ENCODE measurements around the gene HPSE. TPM values are rescaled to one million over a fixed set of nuclear protein-coding genes. Genes with fewer than 3 reads are reported as not detected.

Gene HPSE
- polyA plus RNA-seq, 1 of the 3 experiments (the other 2 are of a cell fraction): 1.7 TPM

GRCh38 chr4:83252782-83253405 lies 81.8 kb downstream of the HPSE start:
- POLR2A ChIA-PET: no interaction called here

GRCh38 chr4:83251447-83251830 lies 83.2 kb downstream of the HPSE start:
- no peak overlapping the region for H3K9ac ChIP-seq
- WGBS (ENCODE audit: low lambda C conversion rate): 52% methylated on average over 2 of the region's 2 CpGs
- CTCF ChIA-PET: interaction anchor here (1.0 to 4.0 kb wide), 3 partner anchors 10 to 40 kb away, joined by 5 to 27 read pairs (median 7); no protein-coding TSS in a partner anchor
- no peaks in the 10 kb centered on the region for H4K20me1 ChIP-seq (ENCODE audit: insufficient read depth)
- POLR2A ChIA-PET: no interaction called here
- H3K9me2 ChIP-seq: no peaks in the 10 kb centered on the region
- H3K27ac ChIP-seq (ENCODE audit: low read depth in 2 of 2, low read length in 1 of 2): no peak overlapping the region
- H3K27me3 ChIP-seq (ENCODE audit: insufficient read depth): no peaks in the 10 kb centered on the region
- H3K36me3 ChIP-seq (replicated peaks in 1 of 2; ENCODE audit: control insufficient read depth in 1 of 2, insufficient read depth in 2 of 2, low read length in 1 of 2): no peaks in the 10 kb centered on the region
- H3K4me3 ChIP-seq (ENCODE audit: low read depth in 2 of 2, low read length in 1 of 2): no peak overlapping the region
- DNase-seq: no peak
- H3K4me2 ChIP-seq: no peak overlapping the region
- H3F3A ChIP-seq (replicated peaks; ENCODE audit: insufficient read depth): peaks cover 5% of the 10 kb centered on the region
- H3K9me3 ChIP-seq: no peaks in the 10 kb centered on the region
- H3K4me1 ChIP-seq (ENCODE audit: control insufficient read depth in 1 of 2, insufficient read depth in 2 of 2, low read depth in 1 of 2, low read length in 1 of 2): no peaks in the 10 kb centered on the region
- H2AFZ ChIP-seq (ENCODE audit: low read depth): no peak overlapping the region
- H3K79me2 ChIP-seq (ENCODE audit: insufficient read depth): no peaks in the 10 kb centered on the region
- TF ChIP-seq POLR2AphosphoS5 (IDR thresholded peaks at IDR 0.05; ENCODE audit: low read depth, low read length): no peak
- TF ChIP-seq MAX (IDR thresholded peaks at IDR 0.05; ENCODE audit: low read depth): no peak
- no peak for TF ChIP-seq CHD2 (IDR thresholded peaks at IDR 0.05; ENCODE audit: low read length, partially characterized antibody)
- no peak for TF ChIP-seq FOSL2 (IDR thresholded peaks at IDR 0.05; ENCODE audit: borderline replicate concordance, low read depth)
- no peak for TF ChIP-seq TAF1 (IDR thresholded peaks at IDR 0.05; ENCODE audit: borderline replicate concordance, low read depth, low read length)
- no peak for TF ChIP-seq YY1 (IDR thresholded peaks at IDR 0.05; ENCODE audit: low read depth)
- TF ChIP-seq REST (IDR thresholded peaks at IDR 0.05; ENCODE audit: low read depth, low read length): no peak
- no peak for TF ChIP-seq PBX3 (IDR thresholded peaks at IDR 0.05)
- TF ChIP-seq RCOR1 (IDR thresholded peaks at IDR 0.05; ENCODE audit: low read length): no peak
- TF ChIP-seq GATA2 (CRISPR knock-in tag; IDR thresholded peaks at IDR 0.05): no peak
- no peak for TF ChIP-seq TCF12 (IDR thresholded peaks at IDR 0.05)

More at GRCh38 chr4:83252782-83253405, 81.8 kb downstream of the HPSE start:
- no peaks in the 10 kb centered on the region for H3K79me2 ChIP-seq (ENCODE audit: insufficient read depth)
- H3K36me3 ChIP-seq (replicated peaks in 1 of 2; ENCODE audit: control insufficient read depth in 1 of 2, insufficient read depth in 2 of 2, low read length in 1 of 2): no peaks in the 10 kb centered on the region
- no peak overlapping the region for H3K27ac ChIP-seq (ENCODE audit: low read depth in 2 of 2, low read length in 1 of 2)
- H3K9ac ChIP-seq: no peak overlapping the region
- no peaks in the 10 kb centered on the region for H3K27me3 ChIP-seq (ENCODE audit: insufficient read depth)
- peaks cover 12% of the 10 kb centered on the region for H3F3A ChIP-seq (replicated peaks; ENCODE audit: insufficient read depth)
- H2AFZ ChIP-seq (ENCODE audit: low read depth): no peak overlapping the region
- no peaks in the 10 kb centered on the region for H4K20me1 ChIP-seq (ENCODE audit: insufficient read depth)
- CTCF ChIA-PET: interaction anchor here (0.8 to 4.0 kb wide), 12 partner anchors 9 to 401 kb away, joined by 3 to 27 read pairs (median 4); no protein-coding TSS in a partner anchor
- H3K4me2 ChIP-seq: no peak overlapping the region
- H3K9me3 ChIP-seq: no peaks in the 10 kb centered on the region
- 22% methylated on average over 7 of the region's 7 CpGs for WGBS (ENCODE audit: low lambda C conversion rate)
- no peak overlapping the region; a peak in 1 of 4 replicates for H3K4me3 ChIP-seq (ENCODE audit: low read depth in 2 of 2, low read length in 1 of 2)
- TF ChIP-seq TAF1 (IDR thresholded peaks at IDR 0.05; ENCODE audit: borderline replicate concordance, low read depth, low read length): no peak
- TF ChIP-seq CTCF (IDR thresholded peaks at IDR 0.05): peak; percentile 65
- TF ChIP-seq RAD21 (IDR thresholded peaks at IDR 0.05; ENCODE audit: low read length): peak; percentile 58
- TF ChIP-seq EZH2phosphoT487 (IDR thresholded peaks at IDR 0.05; ENCODE audit: borderline replicate concordance, low read depth): no peak
- peak; percentile 38; the same call in 1 of the 2 replicates for TF ChIP-seq SMC3 (IDR thresholded peaks at IDR 0.05; ENCODE audit: low read depth, low read length)
- no peaks in the 10 kb centered on the region for H3K9me2 ChIP-seq
- peak; percentile 36 for DNase-seq
- no peaks in the 10 kb centered on the region for H3K4me1 ChIP-seq (ENCODE audit: control insufficient read depth in 1 of 2, insufficient read depth in 2 of 2, low read depth in 1 of 2, low read length in 1 of 2)
